ENCODE results near the gene TMEM171. TPM values are rescaled to one million over a fixed set of nuclear protein-coding genes. Genes with fewer than 3 reads are reported as not detected.

The TMEM171 gene
- total RNA-seq, 1 donor from 2014 or later: 22.6 TPM

DNA sequence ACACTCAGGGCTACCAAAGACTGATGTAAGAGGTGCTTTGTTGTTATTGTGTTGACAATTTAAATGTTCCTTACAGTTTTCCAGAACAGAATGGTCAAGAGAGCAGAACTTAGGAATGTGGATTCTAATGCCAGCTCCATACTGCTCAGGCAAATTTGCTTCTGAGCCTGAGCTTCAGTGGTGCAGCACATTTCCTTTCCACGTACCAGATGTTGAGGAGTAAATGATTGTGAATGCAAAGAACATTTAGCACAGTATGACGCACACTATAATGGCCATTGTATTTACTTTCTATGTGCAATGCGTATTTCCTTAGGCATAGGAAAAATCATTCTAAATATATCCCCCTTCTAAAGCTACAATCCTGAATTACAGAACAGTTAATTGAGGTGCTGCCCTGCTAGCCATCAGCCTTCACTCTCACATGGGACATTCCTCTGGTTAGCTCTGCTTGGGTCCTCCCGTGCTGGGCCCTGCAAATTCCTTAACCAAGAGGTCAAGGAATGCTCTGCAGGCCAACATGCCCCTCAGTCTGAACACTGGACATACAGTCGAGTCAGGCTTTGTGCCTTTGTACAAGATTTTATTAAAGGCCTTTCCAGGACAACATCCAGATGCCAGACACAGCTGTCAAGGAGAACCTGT is 31.5 kb downstream of the TMEM171 start:
- DNase-seq (ENCODE audit: low read depth): no peak

DNA sequence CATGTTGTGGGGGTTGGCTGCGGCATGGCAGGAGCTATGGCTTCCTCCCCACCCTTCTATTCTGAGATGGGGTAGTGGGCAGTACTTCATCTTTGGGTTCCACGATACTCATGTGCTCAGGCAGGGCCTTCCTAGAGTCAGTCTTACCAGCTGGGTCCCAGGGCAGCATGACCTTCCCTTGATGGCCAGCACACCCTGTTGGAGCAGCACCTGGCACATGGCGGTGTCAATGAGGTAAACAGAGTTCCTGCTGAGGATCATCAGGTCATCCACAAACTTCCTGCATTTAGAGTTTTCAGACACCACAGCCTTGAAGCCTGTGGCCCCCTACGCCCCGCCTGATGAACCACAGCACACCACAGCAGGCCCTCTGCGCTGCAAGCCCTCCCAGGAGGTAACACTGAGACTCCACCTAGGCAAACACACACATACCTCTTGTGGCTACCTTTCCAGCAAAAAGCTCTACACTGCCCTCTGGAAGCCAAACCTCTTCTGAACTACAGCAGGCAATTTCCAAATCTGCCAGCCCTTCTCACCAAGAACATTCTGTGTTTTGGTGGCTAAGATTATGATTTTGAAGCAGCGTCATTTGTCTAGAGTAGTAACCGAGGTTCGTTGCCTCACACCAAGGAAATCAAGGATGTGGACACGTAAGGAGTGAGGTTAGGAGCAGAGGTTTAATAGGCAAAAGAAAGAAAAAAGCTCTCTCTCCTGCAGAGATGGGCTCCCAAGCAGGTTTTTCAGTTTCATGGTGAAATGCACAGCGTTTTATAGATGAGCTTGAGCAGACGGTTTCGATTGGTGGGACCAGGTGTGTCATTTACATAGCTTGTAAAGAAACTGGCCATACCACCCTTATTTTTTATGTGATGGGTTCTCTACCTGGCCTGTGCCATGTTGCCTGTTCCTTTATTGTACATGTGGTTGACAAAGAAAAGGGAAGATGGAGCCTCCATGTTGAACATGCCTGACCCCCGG is 32.3 kb downstream of the TMEM171 start:
- DNase-seq (ENCODE audit: low read depth): no peak

DNA sequence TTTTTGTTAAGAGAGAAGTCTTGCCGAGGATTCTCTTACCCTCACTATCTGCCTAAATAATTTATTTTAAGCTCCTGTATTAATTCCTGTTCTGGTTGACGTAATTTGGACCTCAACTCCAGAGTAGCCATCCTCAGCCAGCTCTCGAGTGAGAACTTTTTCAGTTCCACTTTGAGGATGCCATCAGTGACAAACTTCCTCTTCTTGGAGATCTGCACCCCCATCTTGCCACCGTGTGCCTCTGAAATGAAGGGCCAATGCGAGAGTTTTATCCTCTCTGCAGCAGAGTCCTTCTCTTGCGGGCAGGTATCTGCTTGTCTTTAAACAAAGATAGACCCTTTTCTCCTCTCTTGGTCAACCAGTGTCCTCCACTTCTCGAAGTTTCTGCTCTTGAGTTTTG is 33.1 kb downstream of the TMEM171 start:
- no peak for DNase-seq (ENCODE audit: low read depth)

DNA sequence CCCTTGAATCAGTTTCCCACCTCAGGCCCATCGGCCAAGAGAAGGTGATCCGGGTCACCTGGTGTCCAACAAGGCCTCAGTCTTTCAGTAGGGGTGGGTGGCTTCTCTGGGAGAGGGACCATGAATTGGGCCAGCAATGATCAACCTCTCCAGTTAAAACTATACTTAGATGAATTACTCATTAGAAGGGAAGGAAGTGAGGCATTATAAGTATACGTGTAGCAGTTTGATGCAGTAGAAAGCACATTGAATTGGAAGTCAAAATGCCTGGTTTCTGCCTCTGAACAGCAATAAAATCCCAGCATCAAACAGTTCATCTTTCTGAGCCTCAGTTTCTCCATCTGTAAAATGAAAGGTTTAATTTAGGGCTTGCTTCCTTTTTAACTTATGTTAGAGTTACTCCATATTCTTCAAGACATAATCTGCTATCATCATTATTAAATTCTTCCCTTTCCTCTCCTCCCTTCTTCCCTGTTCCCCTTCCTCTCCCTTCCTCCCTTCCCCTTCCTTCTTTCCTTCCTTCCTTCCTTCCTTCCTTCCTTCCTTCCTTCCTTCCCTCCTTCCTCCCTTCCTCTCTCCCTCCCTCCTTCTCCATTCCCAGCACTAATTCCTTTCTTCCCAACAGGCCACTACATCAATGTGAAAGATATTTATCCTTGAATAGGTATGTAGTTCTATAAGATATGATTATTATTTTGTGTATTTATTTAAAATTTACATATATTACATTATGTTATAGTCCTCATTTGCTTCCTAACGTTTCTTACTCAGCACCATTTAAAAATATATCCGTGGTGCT is 34.0 kb downstream of the TMEM171 start:
- DNase-seq (ENCODE audit: low read depth): no peak

- DNase-seq (ENCODE audit: low read depth): no peak
Measured at GRCh38 chr5:73155271-73156222, 35.2 kb downstream of the TMEM171 start.

DNA sequence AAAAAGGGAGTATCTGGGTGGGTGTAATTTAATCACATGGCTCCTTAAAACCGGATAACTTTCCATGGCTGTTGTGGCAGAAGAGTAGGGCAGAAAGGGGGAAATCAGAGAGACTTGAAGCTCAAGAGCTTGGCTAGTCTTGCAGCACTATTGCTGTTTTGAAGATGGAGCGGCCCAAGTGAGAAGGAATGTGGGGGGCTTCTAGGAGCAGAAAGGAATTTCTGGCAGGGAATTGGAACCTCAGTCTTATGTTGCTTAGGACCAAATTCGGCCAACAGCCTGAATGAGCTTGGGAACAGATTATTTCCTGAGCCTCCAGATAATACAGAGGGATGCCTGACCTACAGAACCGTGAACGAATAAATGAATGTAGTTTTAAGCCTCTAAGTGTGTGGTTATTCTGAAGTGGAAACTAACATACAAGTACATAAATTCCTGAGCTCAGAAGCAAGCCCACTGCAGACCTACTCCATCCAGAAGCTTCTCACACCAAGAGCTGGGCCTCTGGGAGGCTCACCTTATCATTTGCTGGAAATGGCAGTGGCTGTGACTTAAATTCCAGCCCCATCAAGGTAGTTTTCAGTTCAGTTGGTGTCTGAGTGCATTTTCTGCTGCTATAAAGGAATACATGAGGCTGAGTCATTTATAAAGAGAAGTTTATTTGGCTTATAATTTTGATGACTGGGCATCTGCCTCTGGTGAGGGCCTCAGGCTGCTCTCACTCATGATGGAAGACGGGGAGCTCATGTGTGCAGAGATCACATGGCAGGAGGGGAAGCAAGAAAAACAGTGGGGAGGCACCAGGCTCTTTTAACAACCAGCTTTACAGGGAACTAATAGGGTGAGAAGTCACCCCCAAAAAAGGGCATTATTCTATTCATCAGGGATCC is 37.3 kb downstream of the TMEM171 start:
- DNase-seq (ENCODE audit: low read depth): no peak

DNA sequence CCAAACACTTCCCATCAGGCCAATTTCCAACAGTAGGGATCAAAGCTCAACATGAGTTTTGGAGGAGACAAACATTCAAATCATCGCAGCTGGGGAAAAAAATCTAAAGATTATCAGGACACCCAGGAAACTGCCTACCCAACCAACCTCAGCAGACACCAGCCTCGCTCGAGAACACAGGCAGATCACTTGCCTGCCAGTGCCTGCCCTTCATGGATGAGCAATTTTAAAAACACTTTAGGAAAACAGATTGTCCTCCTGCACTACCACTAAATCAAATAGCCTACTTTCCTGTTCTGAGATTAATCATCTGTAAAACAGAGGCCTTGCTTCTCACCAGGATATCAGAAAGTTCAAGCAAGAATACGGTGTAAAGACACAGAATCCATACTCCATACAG is 37.9 kb downstream of the TMEM171 start:
- no peak for DNase-seq (ENCODE audit: low read depth)

DNA sequence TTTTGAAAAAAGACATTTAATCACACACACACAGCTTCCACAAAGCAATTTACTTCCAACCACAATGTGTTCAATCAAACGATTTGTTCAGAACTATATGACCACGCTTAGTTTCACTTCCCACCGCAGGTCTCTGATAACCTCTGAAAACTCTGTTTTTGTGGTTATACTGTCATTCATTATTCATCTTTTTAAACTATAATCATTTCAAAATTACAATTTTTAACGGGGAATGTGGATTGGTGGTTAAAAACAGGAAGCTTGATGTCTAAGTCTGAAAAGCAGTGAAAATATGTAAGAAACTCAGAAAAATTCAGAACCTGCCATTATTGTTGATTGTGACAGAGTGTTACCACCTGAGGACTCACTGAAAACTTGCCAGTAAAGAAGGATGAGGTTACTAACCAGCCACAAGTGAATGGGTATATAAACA is 39.9 kb downstream of the TMEM171 start:
- DNase-seq (ENCODE audit: low read depth): no peak

GRCh38 chr5:73170522-73170921 is 50.1 kb downstream of the TMEM171 start:
- no peak for DNase-seq (ENCODE audit: low read depth)

- DNase-seq (ENCODE audit: low read depth): no peak
Measured at GRCh38 chr5:73171495-73171894, 51.1 kb downstream of the TMEM171 start.

GRCh38 chr5:73172951-73173350 is 52.6 kb downstream of the TMEM171 start, which contains the start of gene TMEM174:
Gene TMEM174 (plus strand): TSS chr5:73173193. CDS start chr5:73173244, 51 bp downstream.
- no peak for DNase-seq (ENCODE audit: low read depth)

DNA sequence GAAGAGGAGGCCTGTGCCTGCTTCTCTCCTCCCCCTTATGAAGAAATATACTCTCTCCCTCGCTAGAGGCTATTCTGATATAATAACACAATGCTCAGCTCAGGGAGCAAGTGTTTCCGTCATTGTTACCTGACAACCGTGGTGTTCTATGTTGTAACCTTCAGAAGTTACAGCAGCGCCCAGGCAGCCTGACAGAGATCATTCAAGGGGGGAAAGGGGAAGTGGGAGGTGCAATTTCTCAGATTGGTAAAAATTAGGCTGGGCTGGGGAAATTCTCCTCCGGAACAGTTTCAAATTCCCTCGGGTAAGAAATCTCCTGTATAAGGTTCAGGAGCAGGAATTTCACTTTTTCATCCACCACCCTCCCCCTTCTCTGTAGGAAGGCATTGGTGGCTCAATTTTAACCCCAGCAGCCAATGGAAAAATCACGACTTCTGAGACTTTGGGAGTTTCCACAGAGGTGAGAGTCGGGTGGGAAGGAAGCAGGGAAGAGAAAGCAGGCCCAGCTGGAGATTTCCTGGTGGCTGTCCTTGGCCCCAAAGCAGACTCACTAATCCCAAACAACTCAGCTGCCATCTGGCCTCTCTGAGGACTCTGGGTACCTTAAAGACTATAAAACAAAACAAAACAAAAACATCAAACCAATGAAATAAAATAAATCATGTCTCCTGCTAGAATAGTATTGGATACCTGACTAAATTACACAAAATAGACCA is 53.9 kb downstream of the TMEM171 start:
- no peak for DNase-seq (ENCODE audit: low read depth)

- DNase-seq (ENCODE audit: low read depth): no peak
Measured at GRCh38 chr5:73176250-73176649, 55.9 kb downstream of the TMEM171 start.

DNA sequence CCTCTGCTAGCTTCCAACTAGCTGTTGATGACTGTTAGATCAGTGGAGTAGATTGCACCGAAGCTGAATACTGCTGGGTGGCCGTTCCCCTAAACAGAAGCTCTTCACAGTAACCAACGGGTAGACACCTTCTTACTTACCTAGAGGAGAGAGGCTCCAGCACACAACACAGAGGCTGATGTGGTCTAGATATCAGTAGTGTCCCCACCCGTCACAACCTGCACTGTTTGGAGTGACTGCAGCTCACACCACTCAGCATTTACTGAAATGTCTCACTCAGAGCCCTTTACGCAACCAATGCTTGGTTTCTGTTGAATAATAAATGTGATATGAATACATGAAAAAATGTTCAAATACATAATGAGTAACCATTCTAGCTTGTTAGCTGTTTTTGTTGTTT is 57.9 kb downstream of the TMEM171 start:
- DNase-seq (ENCODE audit: low read depth): no peak

GRCh38 chr5:73179730-73180129 is 59.4 kb downstream of the TMEM171 start:
- DNase-seq (ENCODE audit: low read depth): peak; percentile 78

DNA sequence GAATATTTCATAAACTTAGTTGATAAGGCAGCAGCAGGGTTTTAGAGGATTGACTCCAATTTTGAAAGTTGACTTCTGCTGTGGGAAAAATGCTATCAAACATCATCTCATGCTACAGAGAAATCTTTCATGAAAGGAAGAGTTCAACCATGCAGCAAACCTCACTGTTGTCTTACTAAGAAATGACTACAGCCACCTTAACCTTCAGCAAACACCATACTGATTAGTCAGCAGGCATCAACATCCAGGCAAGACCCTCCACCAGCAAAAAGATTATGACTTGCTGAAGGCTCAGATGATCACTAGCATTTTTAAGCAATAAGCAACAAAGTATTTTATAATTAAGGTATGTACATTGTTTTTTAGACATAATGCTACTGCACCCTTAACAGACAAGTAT is 60.2 kb downstream of the TMEM171 start:
- DNase-seq (ENCODE audit: low read depth): no peak
